ENCODE data around the gene UQCC3. TPM values are rescaled to one million over a fixed set of nuclear protein-coding genes. Genes with fewer than 3 reads are reported as not detected.
"Not testable (repeated sequence)": the region's sequence is repeated elsewhere in the genome, so short reads cannot be mapped to it uniquely, and the experiment has no call there.

UQCC3 gene
- total and polyA plus RNA-seq, 3 donors from 2014 or later: 4.2 to 8.1 (median 8.0) TPM

GRCh38 chr11:62694455-62695167 lies 23.1 kb downstream of the UQCC3 start:
- no peaks in the 10 kb centered on the region for H3K9me3 ChIP-seq
- no peaks in the 10 kb centered on the region for H3K36me3 ChIP-seq (ENCODE audit: low read depth, missing control alignments)
- intact Hi-C loops (cut with DNase I; ENCODE audit: low total_unique reads): no loop called here
- peak; percentile 90 for DNase-seq
- no peak overlapping the region for H3K4me3 ChIP-seq
- no peak overlapping the region for H3K27ac ChIP-seq
- H3K27me3 ChIP-seq: no peaks in the 10 kb centered on the region
- WGBS, 2 donors: 59% methylated on average over 14 of the region's 14 CpGs
- peaks cover 9% of the 10 kb centered on the region for H3K4me1 ChIP-seq
- TF ChIP-seq POLR2A (IDR thresholded peaks at IDR 0.05) (no peak), CTCF (IDR thresholded peaks at IDR 0.05) (peak; percentile 47 to 82 (median 48))

DNA sequence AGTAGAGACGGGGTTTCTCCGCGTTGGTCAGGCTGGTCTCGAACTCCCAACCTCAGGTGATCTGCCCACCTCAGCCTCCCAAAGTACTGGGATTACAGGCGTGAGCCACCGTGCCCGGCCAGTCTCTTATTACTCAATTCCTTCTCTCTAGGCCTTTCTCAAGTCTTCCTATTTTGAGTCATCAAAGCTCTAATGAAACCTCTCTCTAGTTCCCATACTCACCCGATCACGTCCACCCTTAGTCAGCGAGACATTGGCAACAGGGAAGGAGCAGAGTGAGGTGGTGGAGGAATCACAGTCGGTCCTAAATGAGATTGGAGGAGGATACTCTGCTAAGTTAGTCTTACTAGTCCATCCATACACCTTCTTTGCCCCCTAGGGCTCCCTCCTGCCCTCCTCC lies 30.8 kb downstream of the UQCC3 start:
- no peaks in the 10 kb centered on the region for H3K9me3 ChIP-seq
- WGBS, 2 donors: 93 to 95% methylated on average over 11 of the region's 11 CpGs

DNA sequence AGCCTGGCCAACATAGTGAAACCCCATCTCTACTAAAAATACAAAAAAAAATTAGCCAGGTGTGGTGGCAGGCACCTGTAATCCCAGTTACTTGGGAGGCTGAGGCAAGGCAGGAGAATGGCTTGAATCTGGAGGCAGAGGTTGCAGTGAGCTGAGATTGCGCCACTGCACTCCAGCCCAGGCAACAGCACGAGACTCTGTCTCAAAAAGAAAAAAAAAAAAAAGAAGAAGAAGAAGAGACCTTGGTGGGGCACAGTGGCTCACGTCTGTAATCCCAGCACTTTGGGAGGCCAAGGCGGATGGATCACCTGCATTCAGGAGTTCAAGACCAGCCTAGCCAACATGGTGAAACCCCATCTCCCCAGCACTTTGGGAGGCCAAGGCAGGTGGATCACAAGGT lies 32.4 kb downstream of the UQCC3 start:
- DNase-seq; H3K27ac ChIP-seq; H3K4me3 ChIP-seq; intact Hi-C loops (cut with DNase I; ENCODE audit: low total_unique reads); H3K9me3 ChIP-seq; H3K27me3 ChIP-seq; H3K36me3 ChIP-seq (ENCODE audit: low read depth, missing control alignments): not testable (repeated sequence)
- peaks cover 33% of the 10 kb centered on the region for H3K4me1 ChIP-seq
- 95 to 96% methylated on average over 4 of the region's 4 CpGs for WGBS, 2 donors

More for the DNA sequence above, 30.8 kb downstream of the UQCC3 start:
- Histone ChIP-seq H3K4me1 (peaks cover 17% of the 10 kb centered on the region), H3K27me3 (no peaks in the 10 kb centered on the region), H3K36me3 (ENCODE audit: low read depth, missing control alignments) (no peaks in the 10 kb centered on the region), H3K4me3 (no peak overlapping the region), H3K27ac (no peak overlapping the region)
- intact Hi-C loops (cut with DNase I; ENCODE audit: low total_unique reads): no loop called here
- no peak for DNase-seq
- TF ChIP-seq CTCF (IDR thresholded peaks at IDR 0.05) (no peak), POLR2A (IDR thresholded peaks at IDR 0.05) (no peak)

- no peak for TF ChIP-seq POLR2A (IDR thresholded peaks at IDR 0.05)
- TF ChIP-seq CTCF (IDR thresholded peaks at IDR 0.05): no peak
- Histone ChIP-seq H3K36me3 (ENCODE audit: low read depth, missing control alignments) (no peaks in the 10 kb centered on the region), H3K27me3 (no peaks in the 10 kb centered on the region), H3K9me3 (no peaks in the 10 kb centered on the region), H3K4me3 (peak overlapping the region; percentile 75), H3K27ac (peak overlapping the region; percentile 15 to 80), H3K4me1 (peaks cover 41% of the 10 kb centered on the region)
- intact Hi-C loops (cut with DNase I; ENCODE audit: low total_unique reads): no loop called here
- DNase-seq: no peak
- WGBS, 2 donors: 30 to 32% methylated on average over 7 of the region's 7 CpGs
Observed at GRCh38 chr11:62705413-62705812, 33.9 kb downstream of the UQCC3 start.

- Histone ChIP-seq H3K27ac (peak overlapping the region; percentile 15 to 80), H3K27me3 (no peaks in the 10 kb centered on the region), H3K4me3 (peak overlapping the region; percentile 75), H3K36me3 (ENCODE audit: low read depth, missing control alignments) (no peaks in the 10 kb centered on the region), H3K4me1 (peaks cover 44% of the 10 kb centered on the region), H3K9me3 (no peaks in the 10 kb centered on the region)
- TF ChIP-seq CTCF (IDR thresholded peaks at IDR 0.05) (no peak), POLR2A (IDR thresholded peaks at IDR 0.05) (no peak)
- 3 to 10% methylated on average over 29 to 53 of the region's 73 CpGs for WGBS, 2 donors
- intact Hi-C loops (cut with DNase I; ENCODE audit: low total_unique reads): no loop called here
- DNase-seq: peak; percentile 97
Observed at GRCh38 chr11:62705880-62706849, 34.7 kb downstream of the UQCC3 start.

Measured in testis (tissue), 3 donors.